HEK293 (cell line): ENCODE data around the gene IGFBPL1.

ENCODE experiments used
- CTCF ChIA-PET: fragments of 350-600 bp; formaldehyde crosslinking; extraction: SDS; loops from one replicate; lab custom pipeline; 2021; ENCODE audit warnings: antibody characterized with exemption; lab: Yijun Ruan, JAX
- POLR2A ChIA-PET: fragments of 300-600 bp; formaldehyde crosslinking; extraction: SDS; loops from one replicate; lab custom pipeline; 2020; ENCODE audit warnings: antibody characterized with exemption, inconsistent platforms; lab: Yijun Ruan, JAX
- H3K27ac ChIP-seq: fragments of 200-500 bp; sonication (Bioruptor generic); 2 replicates; pipeline ENCODE4 v1.5.1; 2014; ENCODE audit warnings: low read depth, low read length, control low read depth, inconsistent platforms; ENCODE audit errors: extremely low read depth
- H3K36me3 ChIP-seq, 2 experiments: fragments of 200-500 bp in 1 of 2; sonication (Bioruptor generic) in 1 of 2; 1 replicate in 1 of 2; 2 replicates in 1 of 2; pipeline ENCODE4 v1.5.1; 2014 to 2017; ENCODE audit warnings: inconsistent platforms in 2 of 2, low read length in 2 of 2; ENCODE audit not compliant: control insufficient read depth in 2 of 2, insufficient read depth in 1 of 2
- H3K4me1 ChIP-seq: fragments of 200-500 bp; sonication (Bioruptor generic); 2 replicates; pipeline ENCODE4 v1.5.1; 2014; ENCODE audit warnings: mild to moderate bottlenecking, low read length, inconsistent platforms; ENCODE audit not compliant: control insufficient read depth, insufficient read depth
- H3K4me3 ChIP-seq: 2 replicates; pipeline ENCODE4 v1.5.1; 2011; ENCODE audit warnings: low read depth, mild to moderate bottlenecking, control low read depth, low read length, moderate library complexity
- H3K9me3 ChIP-seq: fragments of 200-500 bp; sonication (Bioruptor generic); 2 replicates; pipeline ENCODE4 v1.5.1; 2014; ENCODE audit warnings: low read depth, low read length, inconsistent platforms; ENCODE audit not compliant: control insufficient read depth, insufficient read depth
- BCL11B ChIP-seq: fragments of 450-650 bp; formaldehyde crosslinking; IDR thresholded peaks from 2 replicates; pipeline ENCODE4 v1.5.1; 2016; ENCODE audit warnings: low read depth, missing biosample characterization, missing genetic modification characterization
- KLF10 ChIP-seq: fragments of 450-650 bp; IDR thresholded peaks from 2 replicates; pipeline ENCODE4 v1.5.1; 2018; ENCODE audit warnings: missing biosample characterization, mild to moderate bottlenecking, missing genetic modification characterization
- KLF8 ChIP-seq: fragments of 450-650 bp; formaldehyde crosslinking; IDR thresholded peaks from 2 replicates; pipeline ENCODE4 v1.5.1; 2016; ENCODE audit warnings: missing biosample characterization, missing genetic modification characterization
- OVOL3 ChIP-seq: fragments of 450-650 bp; formaldehyde crosslinking; IDR thresholded peaks from 2 replicates; pipeline ENCODE4 v1.5.1; 2016; ENCODE audit warnings: missing biosample characterization, missing genetic modification characterization
- ZBTB20 ChIP-seq: fragments of 450-650 bp; formaldehyde crosslinking; IDR thresholded peaks from 2 replicates; pipeline ENCODE4 v1.5.1; 2016; ENCODE audit warnings: missing biosample characterization, missing genetic modification characterization
- ZIC2 ChIP-seq: fragments of 450-650 bp; formaldehyde crosslinking; IDR thresholded peaks from 2 replicates; pipeline ENCODE4 v1.5.1; 2016; ENCODE audit warnings: missing biosample characterization, missing genetic modification characterization
- ZNF530 ChIP-seq: fragments of 450-650 bp; formaldehyde crosslinking; IDR thresholded peaks from 2 replicates; pipeline ENCODE4 v1.5.1; 2016; ENCODE audit warnings: low read depth, missing biosample characterization, missing genetic modification characterization
- ZNF555 ChIP-seq: fragments of 450-650 bp; formaldehyde crosslinking; conservative IDR thresholded peaks from 2 replicates; pipeline ENCODE4 v1.5.1; 2017; ENCODE audit warnings: missing biosample characterization, mild to moderate bottlenecking, missing genetic modification characterization, inconsistent platforms
- ZNF626 ChIP-seq: fragments of 450-650 bp; sonication (Bioruptor Pico); formaldehyde crosslinking; IDR thresholded peaks from 2 replicates; pipeline ENCODE4 v1.5.1; 2018; ENCODE audit warnings: missing biosample characterization, missing genetic modification characterization, inconsistent platforms
- ZNF654 ChIP-seq: fragments of 450-650 bp; formaldehyde crosslinking; IDR thresholded peaks from 2 replicates; pipeline ENCODE4 v1.5.1; 2016; ENCODE audit warnings: low read depth, missing biosample characterization, missing genetic modification characterization
- ZNF664 ChIP-seq: fragments of 450-650 bp; formaldehyde crosslinking; IDR thresholded peaks from 2 replicates; pipeline ENCODE4 v1.5.1; 2016; ENCODE audit warnings: missing biosample characterization, missing genetic modification characterization
- ZNF776 ChIP-seq: fragments of 450-650 bp; formaldehyde crosslinking; IDR thresholded peaks from 2 replicates; pipeline ENCODE4 v1.5.0; 2017; ENCODE audit warnings: missing biosample characterization, missing genetic modification characterization, borderline replicate concordance
- ZNF830 ChIP-seq: fragments of 450-650 bp; IDR thresholded peaks from 2 replicates; pipeline ENCODE4 v1.5.0; 2018; ENCODE audit warnings: missing biosample characterization, missing genetic modification characterization, low read depth, mild to moderate bottlenecking, moderate library complexity
- ZSCAN16 ChIP-seq: fragments of 450-650 bp; formaldehyde crosslinking; IDR thresholded peaks from 2 replicates; pipeline ENCODE4 v1.5.1; 2016; ENCODE audit warnings: missing biosample characterization, missing genetic modification characterization
- ZSCAN30 ChIP-seq: fragments of 450-650 bp; IDR thresholded peaks from 2 replicates; pipeline ENCODE4 v1.5.1; 2018; ENCODE audit warnings: missing biosample characterization, mild to moderate bottlenecking, missing genetic modification characterization, moderate library complexity
- TF ChIP-seq, protein P1 (sequence below): fragments of 450-650 bp; formaldehyde crosslinking; IDR thresholded peaks from 2 replicates; pipeline ENCODE4 v1.5.1; 2016; ENCODE audit warnings: missing biosample characterization, missing genetic modification characterization
- TF ChIP-seq, protein P2 (sequence below): fragments of 450-650 bp; formaldehyde crosslinking; IDR thresholded peaks from 2 replicates; pipeline ENCODE4 v1.5.1; 2016; ENCODE audit warnings: missing biosample characterization, missing genetic modification characterization, borderline replicate concordance
- TF ChIP-seq, protein P3 (sequence below): fragments of 450-650 bp; formaldehyde crosslinking; IDR thresholded peaks from 2 replicates; pipeline ENCODE4 v1.5.1; 2016; ENCODE audit warnings: missing biosample characterization, missing genetic modification characterization, low read depth
- TF ChIP-seq, protein P4 (sequence below): fragments of 450-650 bp; formaldehyde crosslinking; IDR thresholded peaks from 2 replicates; pipeline ENCODE4 v1.5.1; 2016; ENCODE audit warnings: missing biosample characterization, missing genetic modification characterization

Gene IGFBPL1

DNA sequence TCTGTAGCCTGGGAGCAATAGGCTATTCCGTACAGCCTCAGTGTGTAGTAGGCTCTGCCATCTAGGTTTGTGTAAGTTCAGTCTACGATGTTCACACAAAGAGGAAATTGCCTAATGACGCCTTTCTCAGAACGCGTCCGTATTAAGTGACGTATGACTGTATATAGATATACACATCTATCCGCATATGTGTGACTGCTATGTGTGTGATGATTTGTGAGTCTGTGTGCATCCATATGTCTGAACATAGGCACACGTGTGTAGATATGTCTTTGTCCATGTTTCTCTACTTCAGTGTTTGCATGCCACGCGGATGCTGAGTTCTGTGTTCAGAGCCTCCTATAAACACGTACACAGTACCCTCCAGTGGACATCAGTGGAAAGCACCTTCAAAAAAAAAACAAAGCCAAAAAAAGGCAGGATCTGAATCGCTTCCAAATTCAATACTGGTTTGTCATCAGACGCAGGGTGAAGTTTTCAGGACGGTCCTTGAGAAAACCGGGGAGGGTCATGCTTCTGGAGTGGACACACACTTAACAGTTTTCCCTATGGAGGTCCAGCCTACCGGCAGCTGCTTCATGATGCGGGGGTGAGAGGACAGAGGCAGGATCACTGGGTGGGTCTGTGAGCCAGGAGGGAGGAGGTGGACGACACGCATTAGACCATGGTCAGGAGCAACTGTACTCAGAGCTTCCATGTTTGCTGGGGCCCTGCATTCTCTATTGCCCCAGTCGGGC is 61.2 kb downstream of the IGFBPL1 start:
- Histone ChIP-seq H3K4me1 (no peaks in the 10 kb centered on the region), H3K27ac (no peak overlapping the region), H3K36me3 (no peaks in the 10 kb centered on the region), H3K9me3 (no peaks in the 10 kb centered on the region), H3K4me3 (no peak overlapping the region)
- TF ChIP-seq, protein P1, sequence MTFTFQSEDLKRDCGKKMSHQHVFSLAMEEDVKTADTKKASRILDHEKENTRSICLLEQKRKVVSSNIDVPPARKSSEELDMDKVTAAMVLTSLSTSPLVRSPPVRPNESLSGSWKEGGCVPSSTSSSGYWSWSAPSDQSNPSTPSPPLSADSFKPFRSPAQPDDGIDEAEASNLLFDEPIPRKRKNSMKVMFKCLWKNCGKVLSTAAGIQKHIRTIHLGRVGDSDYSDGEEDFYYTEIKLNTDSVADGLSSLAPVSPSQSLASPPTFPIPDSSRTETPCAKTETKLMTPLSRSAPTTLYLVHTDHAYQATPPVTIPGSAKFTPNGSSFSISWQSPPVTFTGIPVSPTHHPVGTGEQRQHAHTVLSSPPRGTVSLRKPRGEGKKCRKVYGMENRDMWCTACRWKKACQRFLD (tag by site-specific recombination) = no peak
- no peak for TF ChIP-seq ZBTB20 (tag by site-specific recombination)
- TF ChIP-seq ZNF830 (tag by site-specific recombination) = no peak
- TF ChIP-seq, protein P2, sequence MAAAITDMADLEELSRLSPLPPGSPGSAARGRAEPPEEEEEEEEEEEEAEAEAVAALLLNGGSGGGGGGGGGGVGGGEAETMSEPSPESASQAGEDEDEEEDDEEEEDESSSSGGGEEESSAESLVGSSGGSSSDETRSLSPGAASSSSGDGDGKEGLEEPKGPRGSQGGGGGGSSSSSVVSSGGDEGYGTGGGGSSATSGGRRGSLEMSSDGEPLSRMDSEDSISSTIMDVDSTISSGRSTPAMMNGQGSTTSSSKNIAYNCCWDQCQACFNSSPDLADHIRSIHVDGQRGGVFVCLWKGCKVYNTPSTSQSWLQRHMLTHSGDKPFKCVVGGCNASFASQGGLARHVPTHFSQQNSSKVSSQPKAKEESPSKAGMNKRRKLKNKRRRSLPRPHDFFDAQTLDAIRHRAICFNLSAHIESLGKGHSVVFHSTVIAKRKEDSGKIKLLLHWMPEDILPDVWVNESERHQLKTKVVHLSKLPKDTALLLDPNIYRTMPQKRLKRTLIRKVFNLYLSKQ (tag by site-specific recombination) = no peak
- no peak for TF ChIP-seq ZNF530
- TF ChIP-seq ZNF664 (tag by site-specific recombination) = no peak
- TF ChIP-seq ZNF654 = peak; percentile 69
- TF ChIP-seq ZNF555 (tag by site-specific recombination) = no peak
- TF ChIP-seq, protein P3, sequence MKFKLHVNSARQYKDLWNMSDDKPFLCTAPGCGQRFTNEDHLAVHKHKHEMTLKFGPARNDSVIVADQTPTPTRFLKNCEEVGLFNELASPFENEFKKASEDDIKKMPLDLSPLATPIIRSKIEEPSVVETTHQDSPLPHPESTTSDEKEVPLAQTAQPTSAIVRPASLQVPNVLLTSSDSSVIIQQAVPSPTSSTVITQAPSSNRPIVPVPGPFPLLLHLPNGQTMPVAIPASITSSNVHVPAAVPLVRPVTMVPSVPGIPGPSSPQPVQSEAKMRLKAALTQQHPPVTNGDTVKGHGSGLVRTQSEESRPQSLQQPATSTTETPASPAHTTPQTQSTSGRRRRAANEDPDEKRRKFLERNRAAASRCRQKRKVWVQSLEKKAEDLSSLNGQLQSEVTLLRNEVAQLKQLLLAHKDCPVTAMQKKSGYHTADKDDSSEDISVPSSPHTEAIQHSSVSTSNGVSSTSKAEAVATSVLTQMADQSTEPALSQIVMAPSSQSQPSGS (tag by site-specific recombination) = no peak
- TF ChIP-seq OVOL3 (tag by site-specific recombination) = no peak
- TF ChIP-seq, protein P4, sequence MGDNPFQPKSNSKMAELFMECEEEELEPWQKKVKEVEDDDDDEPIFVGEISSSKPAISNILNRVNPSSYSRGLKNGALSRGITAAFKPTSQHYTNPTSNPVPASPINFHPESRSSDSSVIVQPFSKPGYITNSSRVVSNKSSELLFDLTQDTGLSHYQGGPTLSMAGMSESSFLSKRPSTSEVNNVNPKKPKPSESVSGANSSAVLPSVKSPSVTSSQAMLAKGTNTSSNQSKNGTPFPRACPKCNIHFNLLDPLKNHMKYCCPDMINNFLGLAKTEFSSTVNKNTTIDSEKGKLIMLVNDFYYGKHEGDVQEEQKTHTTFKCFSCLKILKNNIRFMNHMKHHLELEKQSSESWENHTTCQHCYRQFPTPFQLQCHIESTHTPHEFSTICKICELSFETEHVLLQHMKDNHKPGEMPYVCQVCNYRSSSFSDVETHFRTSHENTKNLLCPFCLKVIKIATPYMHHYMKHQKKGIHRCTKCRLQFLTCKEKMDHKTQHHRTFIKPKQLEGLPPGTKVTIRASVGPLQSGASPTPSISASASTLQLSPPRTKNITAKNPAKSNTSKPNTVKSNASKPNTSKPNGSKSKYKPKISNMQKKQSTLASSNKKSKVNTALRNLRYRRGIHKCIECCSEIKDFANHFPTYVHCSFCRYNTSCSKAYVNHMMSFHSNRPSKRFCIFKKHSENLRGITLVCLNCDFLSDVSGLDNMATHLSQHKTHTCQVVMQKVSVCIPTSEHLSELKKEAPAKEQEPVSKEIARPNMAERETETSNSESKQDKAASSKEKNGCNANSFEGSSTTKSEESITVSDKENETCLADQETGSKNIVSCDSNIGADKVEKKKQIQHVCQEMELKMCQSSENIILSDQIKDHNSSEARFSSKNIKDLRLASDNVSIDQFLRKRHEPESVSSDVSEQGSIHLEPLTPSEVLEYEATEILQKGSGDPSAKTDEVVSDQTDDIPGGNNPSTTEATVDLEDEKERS = no peak
- no peak for TF ChIP-seq BCL11B (tag by site-specific recombination)
- TF ChIP-seq ZSCAN16 = peak; percentile 81
- TF ChIP-seq ZSCAN30 (tag by site-specific recombination) = no peak
- no peak for TF ChIP-seq ZNF776 (tag by site-specific recombination)
- ChIA-PET CTCF (interaction anchor here (0.6 to 2.9 kb wide), 15 partner anchors 20 to 889 kb away, joined by 3 to 33 read pairs (median 3); no protein-coding TSS in a partner anchor), POLR2A (no interaction called here)

DNA sequence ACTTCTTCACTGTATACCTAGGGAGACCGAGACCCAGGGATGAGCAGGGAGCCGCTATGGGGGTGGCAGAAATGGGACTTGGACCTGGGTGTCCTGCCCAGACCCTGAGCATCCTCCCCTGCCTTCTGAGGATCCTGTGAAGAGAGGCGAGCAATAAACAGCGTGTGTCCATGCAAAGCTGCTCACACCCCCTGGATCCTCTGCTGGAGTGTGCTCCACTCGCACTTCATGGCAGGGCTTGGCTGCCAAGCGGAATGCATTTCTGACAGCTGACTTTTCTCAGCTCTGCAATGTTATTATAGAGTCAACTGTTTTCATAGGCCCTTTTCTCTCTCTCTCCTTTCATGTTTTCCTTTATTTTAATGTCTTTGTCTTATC is 62.8 kb downstream of the IGFBPL1 start:
- no peak overlapping the region for H3K4me3 ChIP-seq
- TF ChIP-seq KLF10 (tag by site-specific recombination) (no peak), ZNF626 (tag by site-specific recombination) (no peak), ZIC2 (tag by site-specific recombination) (peak; percentile 32; the same call in 1 of the 2 replicates), KLF8 (tag by site-specific recombination) (no peak)
- H3K27ac ChIP-seq = no peak overlapping the region
- H3K36me3 ChIP-seq = no peaks in the 10 kb centered on the region
- no peaks in the 10 kb centered on the region for H3K9me3 ChIP-seq
- H3K4me1 ChIP-seq = no peaks in the 10 kb centered on the region
- ChIA-PET CTCF (interaction anchor here (0.5 to 2.9 kb wide), 8 partner anchors 10 to 457 kb away, joined by 3 to 33 read pairs (median 4); no protein-coding TSS in a partner anchor), POLR2A (no interaction called here)
